Measurements from ENCODE around the gene ZCCHC3.

The ZCCHC3 gene

DNA sequence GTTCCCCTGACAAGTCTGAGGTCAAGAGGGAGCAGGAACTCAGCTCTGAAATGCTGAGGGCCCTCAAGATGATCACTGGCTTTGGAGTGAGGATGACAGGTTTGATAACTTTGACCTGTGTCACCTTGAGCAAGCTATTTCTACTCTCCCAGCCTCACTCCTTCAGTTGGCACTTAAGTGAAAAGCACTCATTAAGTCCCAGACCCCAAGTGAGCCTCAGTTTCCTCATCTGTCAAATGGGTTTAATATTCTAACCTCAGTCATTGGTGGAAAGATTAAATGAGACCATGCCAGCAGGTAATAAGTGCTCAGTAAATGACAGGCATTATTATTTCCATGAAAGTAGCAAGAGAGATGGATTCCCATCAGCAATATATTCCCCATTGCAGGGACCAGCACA, 25.8 kb upstream of the ZCCHC3 start:
- Histone ChIP-seq H3K9me3 (ENCODE audit: low read length) (no peaks in the 10 kb centered on the region), H3K4me3 (ENCODE audit: low read length) (no peak overlapping the region), H3K36me3 (ENCODE audit: insufficient read depth, low read length) (peaks cover 20% of the 10 kb centered on the region), H3K4me1 (ENCODE audit: insufficient read depth, low read length) (no peaks in the 10 kb centered on the region), H3K27me3 (ENCODE audit: insufficient read depth, low read length) (no peaks in the 10 kb centered on the region), H2AFZ (ENCODE audit: low read depth, low read length) (no peak overlapping the region)

- Histone ChIP-seq H3K27me3 (ENCODE audit: insufficient read depth, low read length) (no peaks in the 10 kb centered on the region), H3K9me3 (ENCODE audit: low read length) (no peaks in the 10 kb centered on the region), H3K4me3 (ENCODE audit: low read length) (no peak overlapping the region), H2AFZ (ENCODE audit: low read depth, low read length) (no peak overlapping the region), H3K36me3 (ENCODE audit: insufficient read depth, low read length) (peaks cover 31% of the 10 kb centered on the region), H3K4me1 (ENCODE audit: insufficient read depth, low read length) (no peaks in the 10 kb centered on the region)
Observed at GRCh38 chr20:272718-273117, 24.7 kb upstream of the ZCCHC3 start.

DNA sequence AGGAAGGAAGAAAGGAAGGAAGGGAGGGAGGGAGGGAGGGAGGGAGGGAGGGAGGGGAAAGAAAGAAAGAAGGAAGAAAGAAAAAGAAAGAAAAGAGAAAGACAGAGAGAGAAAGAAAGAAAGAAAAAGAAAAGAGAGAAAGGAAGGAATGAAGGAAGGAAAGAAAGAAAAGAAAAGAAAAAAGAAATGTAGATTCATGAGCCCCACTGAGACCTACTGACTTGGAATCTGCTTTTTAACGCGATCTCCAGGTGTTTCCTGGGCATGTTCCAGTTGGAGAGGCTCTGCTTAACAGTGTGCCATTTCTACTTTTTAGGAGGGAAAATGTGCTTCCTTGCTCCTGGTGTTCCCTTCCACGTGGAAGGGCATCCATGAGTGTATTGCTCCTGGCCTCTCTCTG, 23.5 kb upstream of the ZCCHC3 start:
- Histone ChIP-seq H3K4me1 (ENCODE audit: insufficient read depth, low read length) (no peaks in the 10 kb centered on the region), H3K27me3 (ENCODE audit: insufficient read depth, low read length) (no peaks in the 10 kb centered on the region), H2AFZ (ENCODE audit: low read depth, low read length) (no peak overlapping the region), H3K4me3 (ENCODE audit: low read length) (no peak overlapping the region), H3K36me3 (ENCODE audit: insufficient read depth, low read length) (peaks cover 41% of the 10 kb centered on the region), H3K9me3 (ENCODE audit: low read length) (no peaks in the 10 kb centered on the region)

- H3K36me3 ChIP-seq (ENCODE audit: insufficient read depth, low read length) = peaks cover 49% of the 10 kb centered on the region
- no peak overlapping the region for H3K4me3 ChIP-seq (ENCODE audit: low read length)
- no peaks in the 10 kb centered on the region for H3K27me3 ChIP-seq (ENCODE audit: insufficient read depth, low read length)
- H3K9me3 ChIP-seq (ENCODE audit: low read length) = no peaks in the 10 kb centered on the region
- H3K4me1 ChIP-seq (ENCODE audit: insufficient read depth, low read length) = no peaks in the 10 kb centered on the region
- H2AFZ ChIP-seq (ENCODE audit: low read depth, low read length) = no peak overlapping the region
Observed at GRCh38 chr20:275791-276190, 21.6 kb upstream of the ZCCHC3 start.

- no peak overlapping the region for H3K4me3 ChIP-seq (ENCODE audit: low read length)
- no peaks in the 10 kb centered on the region for H3K27me3 ChIP-seq (ENCODE audit: insufficient read depth, low read length)
- H3K9me3 ChIP-seq (ENCODE audit: low read length) = no peaks in the 10 kb centered on the region
- no peak overlapping the region for H2AFZ ChIP-seq (ENCODE audit: low read depth, low read length)
- H3K36me3 ChIP-seq (ENCODE audit: insufficient read depth, low read length) = peaks cover 58% of the 10 kb centered on the region
- no peaks in the 10 kb centered on the region for H3K4me1 ChIP-seq (ENCODE audit: insufficient read depth, low read length)
Observed at GRCh38 chr20:276620-277495, 20.5 kb upstream of the ZCCHC3 start.

- H3K4me1 ChIP-seq (ENCODE audit: insufficient read depth, low read length) = no peaks in the 10 kb centered on the region
- H3K27me3 ChIP-seq (ENCODE audit: insufficient read depth, low read length) = no peaks in the 10 kb centered on the region
- no peak overlapping the region for H3K4me3 ChIP-seq (ENCODE audit: low read length)
- H2AFZ ChIP-seq (ENCODE audit: low read depth, low read length) = no peak overlapping the region
- H3K9me3 ChIP-seq (ENCODE audit: low read length) = no peaks in the 10 kb centered on the region
- H3K36me3 ChIP-seq (ENCODE audit: insufficient read depth, low read length) = peaks cover 63% of the 10 kb centered on the region
Observed at GRCh38 chr20:277496-277781, 19.9 kb upstream of the ZCCHC3 start.

DNA sequence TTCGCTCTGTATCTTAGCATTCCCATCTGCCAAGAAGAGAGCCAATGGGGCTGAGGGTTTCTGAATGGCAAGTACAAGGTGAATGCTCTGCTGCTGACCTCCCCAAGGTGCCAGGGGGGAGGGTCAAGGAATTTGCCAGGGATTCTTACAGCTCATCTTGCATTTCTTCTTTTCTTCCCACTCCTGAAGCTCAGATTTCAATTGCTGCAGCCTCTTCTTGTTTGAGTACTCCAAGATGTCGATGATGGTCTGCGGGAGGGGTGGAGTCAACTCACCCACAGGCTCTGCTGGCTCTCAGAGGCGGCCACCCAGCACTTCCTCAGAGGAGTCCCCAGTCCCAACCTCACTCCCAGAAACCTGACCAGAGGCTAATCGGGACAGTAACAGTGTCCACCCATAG, 19.2 kb upstream of the ZCCHC3 start:
- no peak overlapping the region for H2AFZ ChIP-seq (ENCODE audit: low read depth, low read length)
- no peaks in the 10 kb centered on the region for H3K4me1 ChIP-seq (ENCODE audit: insufficient read depth, low read length)
- H3K36me3 ChIP-seq (ENCODE audit: insufficient read depth, low read length) = peaks cover 63% of the 10 kb centered on the region
- H3K4me3 ChIP-seq (ENCODE audit: low read length) = no peak overlapping the region
- H3K9me3 ChIP-seq (ENCODE audit: low read length) = no peaks in the 10 kb centered on the region
- no peaks in the 10 kb centered on the region for H3K27me3 ChIP-seq (ENCODE audit: insufficient read depth, low read length)

GRCh38 chr20:278607-279571, 18.5 kb upstream of the ZCCHC3 start:
- H3K36me3 ChIP-seq (ENCODE audit: insufficient read depth, low read length) = peaks cover 69% of the 10 kb centered on the region
- H3K27me3 ChIP-seq (ENCODE audit: insufficient read depth, low read length) = no peaks in the 10 kb centered on the region
- no peak overlapping the region for H2AFZ ChIP-seq (ENCODE audit: low read depth, low read length)
- no peaks in the 10 kb centered on the region for H3K4me1 ChIP-seq (ENCODE audit: insufficient read depth, low read length)
- no peak overlapping the region for H3K4me3 ChIP-seq (ENCODE audit: low read length)
- no peaks in the 10 kb centered on the region for H3K9me3 ChIP-seq (ENCODE audit: low read length)

DNA sequence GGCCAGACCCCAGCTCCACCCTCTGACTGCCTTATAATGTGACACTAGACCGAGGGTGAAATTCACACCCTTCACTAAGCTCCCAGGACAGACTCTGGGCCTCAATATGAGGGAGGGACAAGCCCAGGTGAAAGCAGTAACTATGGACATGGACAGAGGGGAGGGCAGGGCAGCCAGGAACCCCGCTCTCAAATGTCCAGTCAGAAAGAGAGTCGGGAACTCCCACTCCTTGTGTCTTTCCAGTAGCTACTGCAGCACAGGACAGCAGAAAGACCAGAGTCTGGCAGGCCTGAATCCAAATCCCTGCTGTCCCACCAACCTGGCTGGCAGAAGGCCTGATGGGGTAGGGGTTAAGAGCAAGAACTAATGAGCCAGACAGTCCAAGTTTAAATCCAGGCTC, 13.2 kb upstream of the ZCCHC3 start:
- Histone ChIP-seq H3K27me3 (ENCODE audit: insufficient read depth, low read length) (no peaks in the 10 kb centered on the region), H2AFZ (ENCODE audit: low read depth, low read length) (no peak overlapping the region), H3K4me3 (ENCODE audit: low read length) (no peak overlapping the region), H3K9me3 (ENCODE audit: low read length) (no peaks in the 10 kb centered on the region), H3K4me1 (ENCODE audit: insufficient read depth, low read length) (no peaks in the 10 kb centered on the region), H3K36me3 (ENCODE audit: insufficient read depth, low read length) (peaks cover 32% of the 10 kb centered on the region)

GRCh38 chr20:286508-286907, 10.9 kb upstream of the ZCCHC3 start:
- no peaks in the 10 kb centered on the region for H3K27me3 ChIP-seq (ENCODE audit: insufficient read depth, low read length)
- H3K36me3 ChIP-seq (ENCODE audit: insufficient read depth, low read length) = peaks cover 20% of the 10 kb centered on the region
- no peak overlapping the region for H2AFZ ChIP-seq (ENCODE audit: low read depth, low read length)
- peaks cover 9% of the 10 kb centered on the region for H3K4me1 ChIP-seq (ENCODE audit: insufficient read depth, low read length)
- H3K4me3 ChIP-seq (ENCODE audit: low read length) = no peak overlapping the region
- H3K9me3 ChIP-seq (ENCODE audit: low read length) = no peaks in the 10 kb centered on the region

- peaks cover 13% of the 10 kb centered on the region for H3K4me1 ChIP-seq (ENCODE audit: insufficient read depth, low read length)
- H3K4me3 ChIP-seq (ENCODE audit: low read length) = peak overlapping the region; percentile 70
- H3K36me3 ChIP-seq (ENCODE audit: insufficient read depth, low read length) = peaks cover 4% of the 10 kb centered on the region
- no peak overlapping the region for H2AFZ ChIP-seq (ENCODE audit: low read depth, low read length)
- H3K27me3 ChIP-seq (ENCODE audit: insufficient read depth, low read length) = no peaks in the 10 kb centered on the region
- H3K9me3 ChIP-seq (ENCODE audit: low read length) = no peaks in the 10 kb centered on the region
Observed at GRCh38 chr20:288956-289692, 8.2 kb upstream of the ZCCHC3 start.

GRCh38 chr20:289693-290083, 7.7 kb upstream of the ZCCHC3 start:
- Histone ChIP-seq H3K9me3 (ENCODE audit: low read length) (no peaks in the 10 kb centered on the region), H3K27me3 (ENCODE audit: insufficient read depth, low read length) (no peaks in the 10 kb centered on the region)

More at GRCh38 chr20:289693-290083, 7.7 kb upstream of the ZCCHC3 start:
- Histone ChIP-seq H3K4me1 (ENCODE audit: insufficient read depth, low read length) (peaks cover 13% of the 10 kb centered on the region), H2AFZ (ENCODE audit: low read depth, low read length) (peak overlapping the region; percentile 84), H3K4me3 (ENCODE audit: low read length) (peak overlapping the region; percentile 70), H3K36me3 (ENCODE audit: insufficient read depth, low read length) (peaks cover 3% of the 10 kb centered on the region)

Data from neuron (in vitro differentiated cells).